Left lung (tissue), 10 donors: ENCODE results near the gene GRIK3. TPM values are rescaled to one million over a fixed set of nuclear protein-coding genes. Genes with fewer than 3 reads are reported as not detected.
"Not testable (repeated sequence)": the region's sequence is repeated elsewhere in the genome, so short reads cannot be mapped to it uniquely, and the experiment has no call there.

ENCODE experiments used
- ATAC-seq: fragments of 200-7000 bp; cut with Tn5 transposase; one replicate; pipeline ENCODE4 v1.9.1; 2020; ENCODE audit warnings: moderate library complexity
- DNase-seq, 4 donors: peaks; one replicate each; pipeline ENCODE4 v3.0.0-alpha.2; 2013 to 2020
- H3K27ac ChIP-seq, 2 donors: fragments of 200-600 bp; sonication (generic) in 1 of 2; one replicate each; pipeline versions ENCODE4 v1.5.0 to v1.8.0; 2020 to 2021
- H3K27me3 ChIP-seq, 2 donors: fragments of 200-600 bp; sonication (generic) in 1 of 2; one replicate each; pipeline versions ENCODE4 v1.5.0 to v1.8.0; 2020 to 2021
- H3K36me3 ChIP-seq, 2 donors: fragments of 200-600 bp; sonication (generic) in 1 of 2; one replicate each; pipeline versions ENCODE4 v1.5.0 to v1.8.0; 2020 to 2021
- H3K4me1 ChIP-seq, 2 donors: fragments of 200-600 bp; one replicate each; pipeline ENCODE4 v1.8.0; 2021
- H3K4me3 ChIP-seq, 2 donors: fragments of 200-600 bp; sonication (generic) in 1 of 2; one replicate each; pipeline versions ENCODE4 v1.5.0 to v1.8.0; 2020 to 2021; ENCODE audit warnings: mild to moderate bottlenecking in 1 of 2
- H3K9me3 ChIP-seq, 2 donors: fragments of 200-600 bp; sonication (generic) in 1 of 2; one replicate each; pipeline versions ENCODE4 v1.5.0 to v1.8.0; 2020 to 2021
- intact Hi-C, 2 donors: fragments of 100-400 bp; cut with DNase I; formaldehyde crosslinking; loops; one replicate each; pipeline versions ENCODE4 v1.11.2 to v1.14.2; 2022
- polyA plus RNA-seq, 6 donors: library from polyadenylated mRNA; unstranded; fragments of 120-200 nt; gene quantifications; one replicate each; pipeline ENCODE4 v1.2.1, GENCODE V29; 2013; ENCODE audit not compliant: insufficient read length in 6 of 6
- total RNA-seq, 2 donors: library from RNA; stranded (reverse); fragmentation: NEBNext Ultra II Directional; extraction: Animal tissue kit (Norgen Biotek cat#: 25700); gene quantifications; one replicate each; pipeline ENCODE4 v1.2.1, GENCODE V29; 2021
- TF ChIP-seq, protein P1 (sequence below), 2 donors: fragments of 200-600 bp; sonication (generic) in 1 of 2; IDR thresholded peaks; one replicate each; pipeline versions ENCODE4 v1.5.0 to v1.8.0; 2021; ENCODE audit warnings: antibody characterized with exemption in 2 of 2
- donor health status: DM: no; HTN: yes; CAD: no.
- donor health status: DM: no; HTN: no; CAD: no.

Gene GRIK3
- total and polyA plus RNA-seq, 8 donors: 0.18 to 1.2 (median 0.48) TPM; not detected in 1

DNA sequence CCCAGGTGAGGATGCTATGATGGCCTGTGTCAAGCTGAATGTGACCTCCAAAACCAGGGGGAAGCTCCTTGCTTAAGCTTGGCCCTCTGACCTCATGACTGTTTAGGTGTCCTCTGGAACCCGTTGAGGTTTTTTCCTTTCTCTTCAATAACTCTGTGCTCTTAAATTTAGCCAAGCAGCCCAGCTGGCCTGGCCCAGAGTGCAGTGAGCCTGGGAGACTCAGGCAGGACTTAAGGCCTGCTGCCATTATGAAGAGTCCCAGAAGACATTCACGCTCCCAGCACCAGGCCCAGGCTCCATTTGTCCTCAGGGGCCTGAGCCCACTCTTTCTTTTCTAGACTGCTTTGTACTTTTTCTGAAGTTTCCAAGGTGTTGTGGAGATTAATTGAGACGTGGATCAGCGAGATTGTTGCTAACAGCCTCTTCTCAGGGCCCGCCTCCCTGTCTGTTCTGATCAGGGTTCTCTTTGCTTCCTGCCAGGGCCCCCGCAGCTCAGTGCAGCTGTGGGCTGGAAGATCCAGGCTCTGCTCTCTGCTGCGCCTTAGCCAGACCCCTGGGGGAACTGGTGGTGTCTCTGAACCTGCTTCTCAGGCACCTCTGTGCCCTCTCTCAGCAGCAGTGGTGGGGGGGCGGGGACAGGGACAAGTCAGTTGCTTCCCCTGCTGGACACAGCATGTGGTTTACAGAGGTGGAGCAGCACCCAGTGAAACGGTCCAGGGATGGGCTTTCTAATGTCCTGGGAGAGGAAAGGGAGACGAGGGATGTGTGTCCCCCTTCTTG lies 124.2 kb downstream of the GRIK3 start:
- Histone ChIP-seq H3K27me3 (peaks cover 0 to 32% of the 10 kb centered on the region in 2 donors), H3K4me1 (no peaks in the 10 kb centered on the region), H3K27ac (no peak overlapping the region), H3K36me3 (no peaks in the 10 kb centered on the region), H3K4me3 (no peak overlapping the region), H3K9me3 (no peaks in the 10 kb centered on the region)
- ATAC-seq (no peak), DNase-seq (no peak)
- TF ChIP-seq, protein P1, sequence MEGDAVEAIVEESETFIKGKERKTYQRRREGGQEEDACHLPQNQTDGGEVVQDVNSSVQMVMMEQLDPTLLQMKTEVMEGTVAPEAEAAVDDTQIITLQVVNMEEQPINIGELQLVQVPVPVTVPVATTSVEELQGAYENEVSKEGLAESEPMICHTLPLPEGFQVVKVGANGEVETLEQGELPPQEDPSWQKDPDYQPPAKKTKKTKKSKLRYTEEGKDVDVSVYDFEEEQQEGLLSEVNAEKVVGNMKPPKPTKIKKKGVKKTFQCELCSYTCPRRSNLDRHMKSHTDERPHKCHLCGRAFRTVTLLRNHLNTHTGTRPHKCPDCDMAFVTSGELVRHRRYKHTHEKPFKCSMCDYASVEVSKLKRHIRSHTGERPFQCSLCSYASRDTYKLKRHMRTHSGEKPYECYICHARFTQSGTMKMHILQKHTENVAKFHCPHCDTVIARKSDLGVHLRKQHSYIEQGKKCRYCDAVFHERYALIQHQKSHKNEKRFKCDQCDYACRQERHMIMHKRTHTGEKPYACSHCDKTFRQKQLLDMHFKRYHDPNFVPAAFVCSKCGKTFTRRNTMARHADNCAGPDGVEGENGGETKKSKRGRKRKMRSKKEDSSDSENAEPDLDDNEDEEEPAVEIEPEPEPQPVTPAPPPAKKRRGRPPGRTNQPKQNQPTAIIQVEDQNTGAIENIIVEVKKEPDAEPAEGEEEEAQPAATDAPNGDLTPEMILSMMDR (IDR thresholded peaks at IDR 0.05): no peak
- intact Hi-C loops: no loop called here

DNA sequence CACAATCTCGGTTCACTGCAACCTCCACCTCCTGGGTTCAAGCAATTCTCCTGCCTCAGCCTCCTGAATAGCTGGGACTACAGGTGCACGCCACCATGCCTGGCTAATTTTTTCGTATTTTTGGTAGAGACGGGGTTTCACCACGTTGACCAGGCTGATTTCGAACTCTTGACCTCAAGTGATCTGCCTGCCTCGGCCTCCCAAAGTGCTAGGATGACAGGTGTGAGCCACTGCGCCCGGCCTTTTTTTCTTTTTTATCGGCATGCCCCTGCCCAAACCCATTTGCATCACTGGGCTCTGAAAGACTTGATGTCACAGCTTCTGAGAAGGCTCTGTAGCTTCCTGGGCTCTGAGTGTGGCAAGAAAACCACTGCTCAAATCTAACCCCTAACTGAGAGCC lies 125.0 kb downstream of the GRIK3 start:
- H3K27ac ChIP-seq, H3K36me3 ChIP-seq, intact Hi-C loops, ATAC-seq, H3K9me3 ChIP-seq, DNase-seq, H3K4me1 ChIP-seq, H3K4me3 ChIP-seq: not testable (repeated sequence)
- peaks cover 0 to 26% of the 10 kb centered on the region in 2 donors for H3K27me3 ChIP-seq

DNA sequence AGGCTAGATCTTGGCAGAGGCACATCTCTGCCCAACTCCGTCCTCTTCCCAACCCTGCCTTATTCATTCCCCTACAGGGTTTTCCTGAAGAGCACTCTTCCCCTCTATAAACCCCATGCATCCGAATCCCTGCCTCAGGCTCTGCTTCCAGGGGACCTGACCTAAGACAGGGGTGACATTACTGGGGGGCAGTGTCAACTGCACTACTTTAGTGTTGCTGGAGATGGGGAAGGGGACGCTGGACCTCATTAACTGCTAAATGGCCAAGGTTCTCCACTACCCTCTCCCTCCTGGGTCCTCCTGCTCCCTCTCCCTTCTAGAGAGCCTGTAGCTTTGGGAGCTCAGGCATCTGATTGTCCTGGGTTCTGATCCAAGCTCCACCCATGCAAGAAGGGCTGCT lies 126.2 kb downstream of the GRIK3 start:
- Histone ChIP-seq H3K36me3 (no peaks in the 10 kb centered on the region), H3K4me3 (no peak overlapping the region), H3K27ac (no peak overlapping the region), H3K9me3 (no peaks in the 10 kb centered on the region), H3K4me1 (no peaks in the 10 kb centered on the region), H3K27me3 (peaks cover 0 to 17% of the 10 kb centered on the region in 2 donors)
- TF ChIP-seq, protein P1 (IDR thresholded peaks at IDR 0.05): no peak
- DNase-seq: no peak
- ATAC-seq: no peak
- intact Hi-C loops: no loop called here

DNA sequence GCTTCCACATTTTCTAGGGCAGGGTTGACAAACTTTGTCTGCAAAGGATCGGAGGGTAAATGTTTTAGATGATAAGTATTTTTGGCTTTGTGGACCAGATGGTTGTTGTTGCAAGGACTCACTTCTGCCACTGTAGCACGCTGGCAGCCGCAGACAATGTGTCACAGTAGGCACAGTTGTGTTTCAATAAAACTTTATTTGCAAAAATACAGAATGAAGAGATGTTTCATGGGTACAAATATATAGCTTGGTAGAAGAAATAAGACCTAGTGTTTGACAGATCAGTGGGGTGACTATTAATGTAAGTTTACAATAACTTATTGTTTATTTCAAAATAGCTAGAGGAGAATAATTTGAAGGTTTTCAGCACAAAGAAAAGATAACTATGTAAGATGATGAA lies 127.8 kb downstream of the GRIK3 start:
- Histone ChIP-seq H3K27ac (no peak overlapping the region), H3K36me3 (no peaks in the 10 kb centered on the region), H3K27me3 (peaks cover 0 to 6% of the 10 kb centered on the region in 2 donors), H3K4me1 (no peaks in the 10 kb centered on the region), H3K4me3 (no peak overlapping the region), H3K9me3 (peaks cover 0 to 3% of the 10 kb centered on the region in 2 donors)
- intact Hi-C loops: no loop called here
- ATAC-seq (no peak), DNase-seq (no peak)
- TF ChIP-seq, protein P1 (IDR thresholded peaks at IDR 0.05): no peak

DNA sequence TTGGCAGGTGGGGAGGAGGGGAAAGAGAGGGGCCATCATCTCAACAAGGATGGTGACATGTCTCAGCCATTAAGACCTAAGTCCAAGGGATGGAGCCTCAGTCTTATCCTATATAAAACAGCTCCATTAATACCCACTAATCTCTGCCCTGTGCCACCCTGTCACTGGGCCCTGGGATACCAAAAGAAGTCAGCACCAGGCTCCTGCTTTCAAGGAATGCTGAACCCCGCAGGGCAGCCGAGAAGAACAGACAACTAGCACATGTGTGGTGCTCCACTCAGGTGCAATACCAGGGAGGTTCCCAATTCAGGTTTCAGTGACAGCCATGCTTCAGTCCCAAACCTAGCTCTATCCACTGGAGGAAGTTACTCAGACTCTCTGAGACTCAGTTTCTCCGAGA lies 128.4 kb downstream of the GRIK3 start:
- Histone ChIP-seq H3K4me3 (no peak overlapping the region), H3K36me3 (no peaks in the 10 kb centered on the region), H3K9me3 (peaks cover 0 to 3% of the 10 kb centered on the region in 2 donors), H3K27ac (no peak overlapping the region), H3K27me3 (peaks cover 0 to 5% of the 10 kb centered on the region in 2 donors), H3K4me1 (no peaks in the 10 kb centered on the region)
- DNase-seq: no peak
- intact Hi-C loops: no loop called here
- TF ChIP-seq, protein P1 (IDR thresholded peaks at IDR 0.05): no peak
- ATAC-seq: no peak
